ENCODE measurements around the gene NLRX1. TPM values are rescaled to one million over a fixed set of nuclear protein-coding genes. Genes with fewer than 3 reads are reported as not detected.
A peak's percentile ranks its signal among the peaks of the same experiment; 100 is the strongest.
"Not testable (repeated sequence)": the region's sequence is repeated elsewhere in the genome, so short reads cannot be mapped to it uniquely, and the experiment has no call there.

Gene NLRX1
- 10 to 100 TPM; 10.3 to 10.5 TPM for total RNA-seq
- polyA plus RNA-seq: 10 to 100 TPM in 1 of 3 donors, 1 to 10 TPM in 2; 4.0 to 10.9 (median 7.1) TPM
- total RNA-seq: 9.8 to 17.9 (median 14.9) reads per million in 6 experiments

- H3K9me3 Mint-ChIP-seq: no peaks in the 10 kb centered on the region
- H3K4me3 Mint-ChIP-seq: peak within 1 kb of the TSS; percentile 80 to 95 (median 89)
- ATAC-seq: peak; percentile 93 to 96
- H3K27ac Mint-ChIP-seq: peak within 1 kb of the TSS; percentile 59 to 93 (median 87)
- H3K36me3 Mint-ChIP-seq: no peaks in the 10 kb centered on the region
- peak; percentile 68 to 90 (median 80) for DNase-seq
- POLR2A ChIA-PET: interaction anchor here (0.7 to 1.5 kb wide), 10 partner anchors 8 to 157 kb away, joined by 3 to 8 read pairs (median 4); partner anchors contain the start of genes DPAGT1, HINFP, HMBS and VPS11
- peaks cover 0 to 15% (median 8%) of the 10 kb centered on the region in 4 donors for H3K4me1 Mint-ChIP-seq
- no peaks in the 10 kb centered on the region for H3K27me3 Mint-ChIP-seq
These were observed at the start of gene NLRX1 for GRCh38 chr11:119168471-119169281. NLRX1 (plus strand) TSS chr11:119168725; CDS start chr11:119171404, 2,679 bp downstream.

- Mint-ChIP-seq H3K4me1 (peaks cover 36 to 59% (median 56%) of the 10 kb centered on the region in 4 donors), H3K36me3 (peaks cover 5 to 21% (median 6%) of the 10 kb centered on the region in 3 donors), H3K27me3 (no peaks in the 10 kb centered on the region), H3K9me3 (no peaks in the 10 kb centered on the region), H3K27ac (peak overlapping the region in 1 of 10 donors; percentile 57), H3K4me3 (no peak overlapping the region)
- POLR2A ChIA-PET: interaction anchor here (0.9 to 9.9 kb wide), 5 partner anchors 11 to 52 kb away, joined by 3 to 130 read pairs (median 10); partner anchors contain the start of genes C2CD2L and DPAGT1
- no peak for ATAC-seq
- DNase-seq: no peak
These were observed 49.6 kb upstream of the NLRX1 start for GRCh38 chr11:119118946-119119345.

GRCh38 chr11:119120639-119121007, 47.9 kb upstream of the NLRX1 start:
- Mint-ChIP-seq H3K4me1 (peaks cover 30 to 52% (median 47%) of the 10 kb centered on the region in 4 donors), H3K27ac (peak overlapping the region; percentile 95 to 98 (median 96)), H3K27me3 (no peaks in the 10 kb centered on the region), H3K4me3 (peak overlapping the region; percentile 84 to 99 (median 92)), H3K9me3 (no peaks in the 10 kb centered on the region), H3K36me3 (peaks cover 0 to 20% (median 3%) of the 10 kb centered on the region in 3 donors)
- no peak for ATAC-seq
- DNase-seq: peak in 1 of 10 donors; percentile 15
- POLR2A ChIA-PET: interaction anchor here (1.1 to 9.9 kb wide), 12 partner anchors 12 to 207 kb away, joined by 3 to 130 read pairs (median 7); partner anchors contain the start of genes C2CD2L, DPAGT1, HMBS and HYOU1

DNA sequence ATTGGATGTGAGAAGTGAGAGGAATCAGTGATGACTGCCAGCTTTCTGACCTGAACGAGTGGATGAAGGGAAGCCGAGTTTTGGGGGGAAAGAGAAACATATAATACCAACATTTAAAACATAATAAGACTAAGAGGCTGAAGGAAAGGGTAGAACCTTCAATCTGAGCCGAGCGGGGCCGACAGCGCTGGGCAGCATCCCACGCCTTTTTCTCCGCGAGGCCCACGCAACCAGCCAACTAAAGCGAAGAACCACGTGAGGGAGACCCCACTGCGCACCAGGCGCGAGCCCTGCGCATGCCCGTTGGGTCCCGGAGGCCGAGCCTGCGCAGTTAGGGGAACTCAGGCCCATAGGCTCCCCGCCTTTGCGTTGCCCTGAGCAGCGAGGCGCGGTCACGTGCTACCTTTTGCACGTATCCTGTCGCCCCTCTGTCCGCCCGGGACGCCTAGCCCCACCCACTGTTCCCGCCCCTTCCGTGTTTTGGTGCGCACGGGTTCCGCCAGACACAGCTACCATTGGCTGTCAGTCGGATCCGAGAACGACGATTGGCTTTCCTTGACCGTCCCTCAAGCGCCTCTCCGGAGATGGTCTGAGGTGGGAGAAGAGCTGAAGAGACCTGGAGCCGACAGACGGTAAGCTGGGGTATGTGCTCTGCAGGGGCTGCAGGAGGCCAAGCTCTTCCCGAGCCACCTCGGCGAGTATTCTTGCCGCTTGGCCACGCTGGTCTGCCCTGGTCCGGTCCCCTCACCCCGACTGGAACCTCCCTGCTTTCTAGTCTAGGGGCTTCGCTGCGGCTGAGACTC, 47.3 kb upstream of the NLRX1 start, which contains the start of gene HINFP:
TSS of gene HINFP (plus strand) at position 573 of the 803 bp plus-strand sequence. CDS start 5,365 bp downstream, outside the sequence.
- peak; percentile 94 to 100 (median 99) for DNase-seq
- Mint-ChIP-seq H3K4me1 (peaks cover 26 to 46% (median 43%) of the 10 kb centered on the region in 4 donors), H3K4me3 (peak within 1 kb of the TSS; percentile 84 to 99 (median 92)), H3K27ac (peak within 1 kb of the TSS; percentile 95 to 98 (median 96)), H3K9me3 (no peaks in the 10 kb centered on the region), H3K36me3 (peaks cover 0 to 20% (median 3%) of the 10 kb centered on the region in 3 donors), H3K27me3 (no peaks in the 10 kb centered on the region)
- POLR2A ChIA-PET: interaction anchor here (0.7 to 9.9 kb wide), 18 partner anchors 9 to 685 kb away, joined by 3 to 130 read pairs (median 5); partner anchors contain the start of genes C2CD2L, CENATAC, DPAGT1 and HMBS
- peak; percentile 94 to 97 for ATAC-seq

GRCh38 chr11:119121811-119122124, 46.8 kb upstream of the NLRX1 start:
- POLR2A ChIA-PET: interaction anchor here (0.8 to 9.9 kb wide), 15 partner anchors 9 to 686 kb away, joined by 3 to 130 read pairs (median 6); partner anchors contain the start of genes C2CD2L, CENATAC, DPAGT1 and HMBS
- peak overlapping the region; percentile 84 to 99 (median 92) for H3K4me3 Mint-ChIP-seq
- peak overlapping the region; percentile 95 to 98 (median 96) for H3K27ac Mint-ChIP-seq
- DNase-seq (no peak), ATAC-seq (no peak)
- H3K27me3 Mint-ChIP-seq: no peaks in the 10 kb centered on the region
- peaks cover 25 to 43% (median 42%) of the 10 kb centered on the region in 4 donors for H3K4me1 Mint-ChIP-seq
- H3K9me3 Mint-ChIP-seq: no peaks in the 10 kb centered on the region
- H3K36me3 Mint-ChIP-seq: peaks cover 0 to 22% (median 3%) of the 10 kb centered on the region in 3 donors

DNA sequence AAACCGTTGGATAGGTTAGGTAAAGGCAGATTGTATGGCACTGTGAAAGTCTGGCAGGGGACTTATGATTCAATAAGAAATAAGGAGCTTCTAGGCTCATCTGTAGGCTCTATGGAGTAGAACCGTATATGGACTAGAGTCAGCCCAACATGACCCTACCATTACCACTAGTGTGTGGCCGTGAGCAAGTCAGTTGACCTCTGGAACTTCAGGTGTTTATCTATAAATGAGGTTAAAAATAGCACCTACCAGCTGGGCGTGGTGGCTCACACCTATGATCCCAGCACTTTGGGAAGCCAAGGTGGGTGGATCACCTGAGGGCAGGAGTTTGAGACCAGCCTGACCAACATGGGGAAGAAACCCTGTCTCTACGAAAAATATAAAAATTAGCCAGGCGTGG, 42.7 kb upstream of the NLRX1 start:
- DNase-seq (no peak), ATAC-seq (no peak)
- Mint-ChIP-seq H3K27ac (peak overlapping the region in 1 of 10 donors; percentile 29), H3K4me3 (no peak overlapping the region), H3K27me3 (no peaks in the 10 kb centered on the region), H3K4me1 (peaks cover 16 to 39% (median 32%) of the 10 kb centered on the region in 4 donors), H3K9me3 (no peaks in the 10 kb centered on the region), H3K36me3 (peaks cover 3 to 55% (median 5%) of the 10 kb centered on the region in 3 donors)
- POLR2A ChIA-PET: interaction anchor here (1.0 kb wide), 1 partner anchor 10 kb away, joined by 3 read pairs; no protein-coding TSS in a partner anchor

DNA sequence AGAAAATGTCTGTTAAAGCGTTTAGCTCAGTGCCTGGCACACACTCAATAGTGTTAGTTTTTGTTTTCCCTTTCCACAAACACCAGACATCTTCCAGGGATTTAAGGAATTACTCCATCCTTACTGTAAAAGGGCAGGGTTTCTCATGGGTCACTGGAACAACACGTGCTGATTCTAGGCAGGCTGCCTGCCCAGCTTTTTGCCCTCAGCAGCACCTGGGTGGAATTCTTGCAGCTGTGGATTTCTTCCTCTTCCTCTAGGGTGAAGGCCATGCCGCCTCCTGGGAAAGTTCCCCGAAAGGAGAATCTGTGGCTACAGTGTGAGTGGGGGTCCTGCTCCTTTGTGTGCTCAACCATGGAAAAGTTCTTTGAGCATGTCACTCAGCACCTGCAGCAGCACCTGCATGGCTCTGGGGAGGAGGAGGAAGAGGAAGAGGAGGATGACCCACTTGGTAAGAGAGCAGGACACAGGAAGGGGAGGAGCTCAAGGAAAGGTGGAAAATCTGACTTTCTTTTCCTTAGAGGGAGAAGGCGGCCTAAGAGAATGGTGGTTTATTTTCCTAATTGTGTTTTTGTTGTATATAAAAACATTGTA, 41.8 kb upstream of the NLRX1 start:
- Mint-ChIP-seq H3K9me3 (no peaks in the 10 kb centered on the region), H3K27ac (peak overlapping the region in 6 of 10 donors; percentile 3 to 72 (median 59)), H3K27me3 (no peaks in the 10 kb centered on the region), H3K4me1 (peaks cover 14 to 33% (median 28%) of the 10 kb centered on the region in 4 donors), H3K4me3 (no peak overlapping the region), H3K36me3 (peaks cover 3 to 64% (median 7%) of the 10 kb centered on the region in 3 donors)
- DNase-seq (no peak), ATAC-seq (no peak)
- POLR2A ChIA-PET: interaction anchor here (0.7 to 1.0 kb wide), 3 partner anchors 11 to 512 kb away, joined by 3 to 5 read pairs (median 3); no protein-coding TSS in a partner anchor

- no peak overlapping the region for H3K4me3 Mint-ChIP-seq
- H3K36me3 Mint-ChIP-seq: peaks cover 3 to 78% (median 18%) of the 10 kb centered on the region in 3 donors
- H3K4me1 Mint-ChIP-seq: peaks cover 7 to 20% (median 10%) of the 10 kb centered on the region in 4 donors
- H3K27ac Mint-ChIP-seq: peak overlapping the region in 1 of 10 donors; percentile 15
- no peak for ATAC-seq
- H3K9me3 Mint-ChIP-seq: no peaks in the 10 kb centered on the region
- no peaks in the 10 kb centered on the region for H3K27me3 Mint-ChIP-seq
- POLR2A ChIA-PET: no interaction called here
- DNase-seq: no peak
These were observed 37.9 kb upstream of the NLRX1 start for GRCh38 chr11:119130662-119131061.

DNA sequence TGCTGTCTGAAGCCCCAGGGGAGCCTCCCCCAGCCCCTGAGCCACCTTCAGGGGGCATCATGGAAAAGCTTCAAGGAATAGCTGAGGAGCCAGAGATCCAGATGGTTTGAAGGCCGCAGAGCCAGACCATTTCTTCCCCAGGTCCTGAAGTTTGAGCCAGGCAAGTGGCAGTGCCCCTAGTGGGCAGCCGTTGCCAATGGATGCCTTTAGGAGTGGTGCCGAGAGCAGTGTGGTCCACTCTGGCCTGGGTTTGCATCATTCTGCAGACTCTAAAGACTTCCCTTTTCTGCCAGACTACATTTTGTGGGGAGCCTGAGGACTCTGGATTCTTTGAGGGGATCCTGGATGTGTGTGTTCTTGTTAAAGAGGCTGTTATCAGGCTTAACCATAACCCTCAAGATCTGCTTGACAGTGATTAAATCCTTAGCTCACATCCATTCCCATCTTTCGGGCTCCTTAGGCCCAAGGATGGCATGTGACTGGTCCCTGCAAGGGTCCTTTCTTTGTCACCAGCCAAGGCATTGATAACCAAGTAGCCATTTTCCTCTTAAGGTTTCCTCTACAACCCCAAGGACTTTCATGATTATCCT, 34.0 kb upstream of the NLRX1 start:
- peak in 1 of 2 donors; percentile 35 for ATAC-seq
- Mint-ChIP-seq H3K36me3 (peaks cover 3 to 55% (median 17%) of the 10 kb centered on the region in 3 donors), H3K27ac (peak overlapping the region in 1 of 10 donors; percentile 14), H3K9me3 (no peaks in the 10 kb centered on the region), H3K27me3 (no peaks in the 10 kb centered on the region), H3K4me3 (no peak overlapping the region), H3K4me1 (peaks cover 0 to 8% (median 4%) of the 10 kb centered on the region in 4 donors)
- POLR2A ChIA-PET: interaction anchor here (1.0 kb wide), 1 partner anchor 12 kb away, joined by 4 read pairs; the partner anchor contains the start of gene HINFP
- no peak for DNase-seq

GRCh38 chr11:119139276-119139675, 29.2 kb upstream of the NLRX1 start:
- H3K9me3 Mint-ChIP-seq, H3K4me3 Mint-ChIP-seq, H3K27ac Mint-ChIP-seq, H3K4me1 Mint-ChIP-seq, DNase-seq, ATAC-seq, H3K36me3 Mint-ChIP-seq: not testable (repeated sequence)
- peaks cover 5 to 11% (median 8%) of the 10 kb centered on the region in 5 donors for H3K27me3 Mint-ChIP-seq
- POLR2A ChIA-PET: interaction anchor here (0.7 kb wide), 1 partner anchor 708 kb away, joined by 3 read pairs; no protein-coding TSS in a partner anchor

GRCh38 chr11:119144825-119145486, 23.6 kb upstream of the NLRX1 start:
- ATAC-seq: no peak
- peaks cover 10 to 25% (median 17%) of the 10 kb centered on the region in 4 donors for H3K4me1 Mint-ChIP-seq
- peaks cover 14 to 41% (median 29%) of the 10 kb centered on the region in 5 donors for H3K27me3 Mint-ChIP-seq
- H3K9me3 Mint-ChIP-seq: no peaks in the 10 kb centered on the region
- POLR2A ChIA-PET: no interaction called here
- H3K36me3 Mint-ChIP-seq: peaks cover 0 to 2% (median 0%) of the 10 kb centered on the region in 3 donors
- peak overlapping the region in 1 of 10 donors; percentile 29 for H3K27ac Mint-ChIP-seq
- no peak for DNase-seq
- no peak overlapping the region for H3K4me3 Mint-ChIP-seq

All from naive thymus-derived CD8-positive, alpha-beta T cell (primary cell).